Loucy (cell line): ENCODE results near the gene EIF3B.
"Not testable (repeated sequence)": the region's sequence is repeated elsewhere in the genome, so short reads cannot be mapped to it uniquely, and the experiment has no call there.

Source experiments
- EZH2phosphoT487 ChIP-seq: fragments of 200-600 bp; IDR thresholded peaks from 2 replicates; pipeline ENCODE4 v1.6.1; 2018; ENCODE audit warnings: antibody characterized with exemption, mild to moderate bottlenecking, moderate library complexity, borderline replicate concordance
- TF ChIP-seq, protein P1 (sequence below): fragments of 200-600 bp; sonication (generic); conservative IDR thresholded peaks from 2 replicates; pipeline ENCODE4 v1.5.1; 2014; ENCODE audit warnings: mild to moderate bottlenecking, antibody characterized with exemption, low read length

- not testable (repeated sequence) for TF ChIP-seq EZH2phosphoT487
- TF ChIP-seq, protein P1, sequence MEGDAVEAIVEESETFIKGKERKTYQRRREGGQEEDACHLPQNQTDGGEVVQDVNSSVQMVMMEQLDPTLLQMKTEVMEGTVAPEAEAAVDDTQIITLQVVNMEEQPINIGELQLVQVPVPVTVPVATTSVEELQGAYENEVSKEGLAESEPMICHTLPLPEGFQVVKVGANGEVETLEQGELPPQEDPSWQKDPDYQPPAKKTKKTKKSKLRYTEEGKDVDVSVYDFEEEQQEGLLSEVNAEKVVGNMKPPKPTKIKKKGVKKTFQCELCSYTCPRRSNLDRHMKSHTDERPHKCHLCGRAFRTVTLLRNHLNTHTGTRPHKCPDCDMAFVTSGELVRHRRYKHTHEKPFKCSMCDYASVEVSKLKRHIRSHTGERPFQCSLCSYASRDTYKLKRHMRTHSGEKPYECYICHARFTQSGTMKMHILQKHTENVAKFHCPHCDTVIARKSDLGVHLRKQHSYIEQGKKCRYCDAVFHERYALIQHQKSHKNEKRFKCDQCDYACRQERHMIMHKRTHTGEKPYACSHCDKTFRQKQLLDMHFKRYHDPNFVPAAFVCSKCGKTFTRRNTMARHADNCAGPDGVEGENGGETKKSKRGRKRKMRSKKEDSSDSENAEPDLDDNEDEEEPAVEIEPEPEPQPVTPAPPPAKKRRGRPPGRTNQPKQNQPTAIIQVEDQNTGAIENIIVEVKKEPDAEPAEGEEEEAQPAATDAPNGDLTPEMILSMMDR: not testable (repeated sequence)
Observed at GRCh38 chr7:2377492-2377891, 22.9 kb downstream of the EIF3B start.
